Measurements from ENCODE around the gene RC3H1.

DNA sequence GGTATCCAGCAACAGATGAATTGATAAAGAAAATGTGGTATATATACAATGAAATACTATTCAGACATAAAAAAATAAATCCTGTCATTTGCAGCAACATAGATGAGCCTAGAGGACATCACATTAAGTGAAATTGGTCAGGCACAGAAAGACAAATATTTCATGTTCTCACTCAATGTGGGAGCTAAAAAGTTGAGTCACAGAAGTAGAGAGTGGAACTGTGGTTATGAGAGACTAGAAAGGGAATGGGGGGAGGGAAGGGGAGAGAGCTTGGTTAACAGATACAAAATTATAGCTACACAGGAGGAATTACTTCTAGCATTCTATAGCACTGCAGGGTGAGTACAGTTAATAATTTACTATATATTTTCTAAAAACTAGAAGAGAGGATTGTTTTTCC is 68.0 kb downstream of the RC3H1 start:
- TF ChIP-seq EZH2 (IDR thresholded peaks at IDR 0.05): no peak
- TF ChIP-seq POLR2AphosphoS5 (IDR thresholded peaks at IDR 0.05; ENCODE audit: borderline replicate concordance, low read depth, low read length): no peak
